ENCODE data around the gene TULP3.

Gene TULP3

DNA sequence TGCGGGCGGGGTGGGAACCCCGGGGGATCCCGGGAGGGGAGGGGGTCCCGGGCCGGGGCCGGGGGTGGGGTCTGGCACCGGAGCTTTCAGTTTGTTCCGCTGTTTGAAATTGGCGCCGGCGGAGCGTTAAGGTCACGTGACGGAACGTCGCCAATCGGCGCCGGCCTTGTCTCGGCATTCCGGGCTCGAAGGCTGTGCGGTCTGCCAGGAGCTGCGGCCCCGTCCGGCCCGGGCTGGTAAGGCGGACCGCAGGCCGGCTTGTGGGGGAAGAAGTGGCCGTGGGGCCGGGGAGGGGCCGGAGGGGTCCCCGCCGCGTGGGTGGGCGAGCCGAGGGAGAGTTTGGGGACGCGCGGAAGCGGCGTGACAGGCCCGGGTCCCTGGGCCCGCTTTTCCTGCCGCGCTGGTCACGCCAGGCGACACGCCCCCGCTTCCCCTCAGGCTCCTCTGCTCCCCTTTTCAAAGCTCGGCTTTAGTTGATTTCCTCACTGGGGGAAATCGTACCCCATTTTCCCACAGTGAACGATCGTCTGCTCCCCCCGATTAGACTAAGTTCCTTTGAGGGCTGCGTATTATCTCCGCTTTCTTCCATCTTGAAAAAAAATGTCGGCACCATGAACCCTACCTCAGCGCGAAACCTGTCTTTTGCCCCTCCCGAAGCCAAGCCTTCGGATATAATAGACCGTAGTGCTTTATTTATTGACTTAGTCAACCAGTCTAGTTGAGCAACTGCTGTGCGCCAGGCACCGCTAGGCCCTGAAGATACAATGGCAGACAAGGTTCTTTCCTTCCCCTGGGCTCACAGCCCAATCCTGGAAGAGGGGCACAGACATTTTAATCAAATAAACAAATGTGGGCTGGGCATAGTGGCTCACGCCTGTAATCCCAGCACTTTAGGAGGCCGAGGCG lies 13.4 kb upstream of the TULP3 start, which contains the start of the genes FOXM1 and RHNO1:
Gene FOXM1, minus strand, starts transcription at position 128 of the 906 bp plus-strand sequence. CDS start 2,696 bp downstream, outside the sequence.
Gene RHNO1, plus strand, starts transcription at position 177 of the 906 bp plus-strand sequence. CDS start 8,144 bp downstream, outside the sequence.
- peak; percentile 81 for DNase-seq (ENCODE audit: low read depth)

DNA sequence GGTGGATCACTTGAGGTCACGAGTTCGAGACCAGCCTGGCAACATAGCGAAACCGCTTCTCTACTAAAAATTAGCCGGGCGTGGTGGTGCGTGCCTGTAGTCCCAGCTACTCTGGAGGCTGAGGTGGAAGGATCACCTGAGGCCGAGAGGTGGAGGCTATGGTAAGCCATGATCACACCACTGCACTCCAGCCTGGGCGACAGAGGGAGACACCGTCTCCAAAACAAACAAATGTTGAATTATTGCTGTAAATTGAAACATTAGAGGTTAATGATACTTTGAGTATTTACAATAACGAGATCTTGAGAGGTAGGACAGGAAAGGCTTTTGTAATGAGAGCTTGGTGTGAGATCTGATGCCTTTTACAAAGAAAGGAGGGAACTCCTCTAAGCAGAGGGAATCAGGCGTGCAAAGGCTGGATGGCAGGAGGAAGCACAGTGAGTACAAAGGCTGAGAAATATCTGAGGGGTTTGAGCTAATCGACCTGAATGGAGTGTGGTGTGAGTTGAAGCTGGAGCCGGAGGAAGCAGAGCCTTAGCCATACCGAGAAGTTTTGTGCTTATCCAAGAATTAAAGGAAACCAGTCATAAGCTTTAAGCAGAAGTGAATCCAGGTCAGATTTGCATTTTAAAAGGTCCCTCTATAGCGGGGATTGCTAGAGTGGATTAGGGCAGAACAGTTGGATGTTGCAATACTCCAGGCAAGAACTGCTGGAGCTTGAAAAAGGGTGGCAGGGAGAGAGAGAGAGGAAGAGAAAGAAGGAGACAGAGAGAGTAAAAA lies 12.5 kb upstream of the TULP3 start:
- no peak for DNase-seq (ENCODE audit: low read depth)

DNA sequence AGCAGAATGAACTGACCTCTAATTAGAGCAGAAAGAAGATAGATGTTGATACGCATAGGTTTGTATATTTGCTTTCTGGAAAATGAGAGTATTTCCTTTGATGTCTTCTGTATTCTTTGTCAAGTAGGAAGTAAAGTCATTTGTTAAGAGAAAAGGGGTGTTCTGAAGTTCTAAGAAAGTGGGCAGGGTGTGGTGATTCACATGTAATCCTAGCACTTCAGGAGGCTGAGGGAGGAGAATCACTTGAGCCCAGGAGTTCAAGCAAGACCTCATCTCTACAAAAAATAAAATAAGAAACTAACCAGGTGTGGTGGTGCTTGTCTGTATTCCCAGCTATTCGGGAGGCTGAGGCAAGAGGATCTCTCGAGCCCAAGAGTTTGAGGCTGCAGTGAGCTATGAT lies 10.8 kb upstream of the TULP3 start:
- DNase-seq (ENCODE audit: low read depth): no peak

DNA sequence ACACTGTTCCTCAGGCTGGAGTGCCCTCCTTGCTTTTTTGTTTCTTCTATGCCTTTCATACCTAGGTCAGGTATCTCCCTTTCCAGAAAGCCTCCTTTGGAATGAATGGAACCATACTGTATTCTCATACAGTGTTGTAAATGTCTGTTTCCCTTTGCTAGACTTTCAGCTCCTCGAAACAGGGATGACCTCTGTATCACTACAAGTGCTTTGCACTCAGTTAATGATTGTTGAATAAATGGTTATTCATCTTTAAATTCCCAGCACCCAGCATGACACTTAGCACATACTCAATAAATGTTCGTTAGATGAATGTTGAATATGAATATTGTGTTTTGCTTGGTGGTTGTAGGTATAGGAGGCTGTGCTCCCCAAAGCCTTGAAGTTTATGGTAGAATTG lies 5.9 kb upstream of the TULP3 start:
- DNase-seq (ENCODE audit: low read depth): no peak

DNA sequence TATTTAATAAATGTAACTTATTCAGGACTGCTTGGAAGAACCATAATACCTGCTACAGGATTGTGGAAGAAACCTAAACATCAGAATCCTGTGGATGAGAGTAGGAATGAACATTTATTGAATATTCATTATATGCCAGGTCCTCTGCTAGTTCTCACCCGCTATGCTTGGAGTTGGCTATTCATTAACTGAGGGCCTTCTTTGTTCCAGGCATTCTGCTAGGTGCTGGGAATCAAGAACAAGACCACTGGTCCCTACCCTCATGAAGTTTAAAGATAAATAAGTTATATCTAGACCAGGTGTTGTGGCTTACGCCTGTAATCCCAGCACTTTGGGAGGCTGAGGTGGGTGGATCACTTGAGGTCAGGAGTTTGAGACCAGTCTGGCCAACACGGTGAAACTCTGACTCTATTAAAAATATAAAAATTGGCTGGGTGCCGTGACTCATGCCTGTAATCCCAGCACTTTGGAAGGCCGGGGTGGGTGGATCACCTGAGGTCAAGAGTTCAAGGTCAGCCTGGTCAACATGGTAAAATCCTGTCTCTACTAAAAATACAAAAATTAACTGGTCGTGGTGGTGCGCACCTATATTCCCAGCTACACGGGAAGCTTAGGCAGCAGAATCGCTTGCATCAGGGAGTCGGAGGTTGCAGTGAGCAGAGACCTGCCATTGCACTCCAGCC lies 3.8 kb upstream of the TULP3 start:
- no peak for DNase-seq (ENCODE audit: low read depth)

DNA sequence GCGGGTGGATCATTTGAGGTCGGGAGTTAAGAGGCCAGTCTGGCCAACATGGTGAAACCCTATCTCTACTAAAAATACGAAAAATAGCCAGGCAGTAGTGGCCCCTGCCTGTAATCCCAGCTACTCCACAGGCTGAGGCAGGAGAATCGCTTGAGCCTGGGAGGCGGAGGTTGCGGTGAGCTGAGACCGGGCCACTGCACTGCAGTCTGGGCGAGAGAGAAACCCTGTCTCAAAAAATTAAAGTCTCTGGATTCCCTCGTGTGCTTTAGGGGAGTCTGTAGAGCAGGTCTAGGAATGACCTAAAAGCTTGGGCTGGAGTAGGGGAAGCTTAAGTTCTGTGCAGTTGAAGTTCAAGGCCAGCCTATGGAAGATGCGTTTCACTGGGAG lies 697 bp upstream of the TULP3 start:
- no peak for DNase-seq (ENCODE audit: low read depth)

DNA sequence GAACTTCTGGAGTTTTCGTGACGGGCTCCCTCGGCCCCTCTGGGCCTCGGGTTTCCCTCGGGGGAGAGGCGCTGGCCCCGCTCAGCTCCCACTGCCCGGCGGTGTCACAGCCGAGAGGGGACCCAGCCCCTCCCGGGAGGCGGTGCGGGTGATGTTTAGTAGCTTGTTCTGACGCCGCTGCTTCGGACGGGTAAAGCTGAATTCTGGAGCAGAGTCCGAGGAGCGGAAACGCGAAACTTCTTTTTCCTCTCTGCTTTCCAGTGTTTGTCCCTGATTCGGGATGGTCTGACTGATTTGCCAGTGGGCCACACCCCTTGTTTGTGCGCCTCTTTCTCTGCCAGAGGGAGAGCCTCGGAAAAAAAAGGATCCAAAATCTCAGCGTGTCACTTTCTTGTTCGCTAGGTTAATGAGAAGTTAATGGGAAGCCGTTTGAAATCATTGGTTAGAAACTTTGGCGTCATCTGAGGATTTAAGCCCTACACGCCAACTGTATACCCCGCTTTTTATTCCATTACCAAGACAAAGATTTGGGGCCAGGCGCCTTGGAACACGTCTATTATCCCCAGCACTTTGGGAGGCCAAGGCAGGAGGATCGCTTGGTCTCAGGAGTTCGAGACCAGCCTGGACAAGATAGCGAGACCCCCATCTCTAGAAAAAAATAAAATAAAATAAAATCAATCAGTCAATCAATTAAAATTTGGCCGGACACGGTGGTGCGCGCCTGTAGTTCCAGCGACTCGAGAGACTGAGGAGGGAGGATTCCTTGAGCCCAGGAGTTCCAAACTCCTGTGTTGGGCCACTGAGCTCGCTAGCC lies 756 bp downstream of the TULP3 start:
- DNase-seq (ENCODE audit: low read depth): peak; percentile 11

DNA sequence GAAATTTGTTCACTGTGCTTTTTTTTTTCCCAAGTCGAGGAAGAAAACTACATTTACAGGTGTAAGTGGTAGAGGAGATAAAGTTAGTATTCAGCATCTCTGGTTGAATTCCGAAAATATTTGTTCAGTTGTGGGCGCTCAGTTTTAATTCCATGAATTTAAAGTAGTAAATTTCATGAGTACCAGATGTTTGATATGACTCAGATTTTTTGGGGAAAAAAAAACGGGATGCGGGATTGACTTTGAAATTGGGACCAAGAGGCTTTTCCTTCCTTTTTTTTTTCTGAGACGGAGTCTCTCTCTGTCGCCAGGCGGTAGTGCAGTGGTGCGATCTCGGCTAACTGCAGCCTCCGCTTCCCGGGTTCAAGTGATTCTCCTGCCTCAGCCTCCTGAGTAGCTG lies 1.6 kb downstream of the TULP3 start:
- DNase-seq (ENCODE audit: low read depth): no peak

DNA sequence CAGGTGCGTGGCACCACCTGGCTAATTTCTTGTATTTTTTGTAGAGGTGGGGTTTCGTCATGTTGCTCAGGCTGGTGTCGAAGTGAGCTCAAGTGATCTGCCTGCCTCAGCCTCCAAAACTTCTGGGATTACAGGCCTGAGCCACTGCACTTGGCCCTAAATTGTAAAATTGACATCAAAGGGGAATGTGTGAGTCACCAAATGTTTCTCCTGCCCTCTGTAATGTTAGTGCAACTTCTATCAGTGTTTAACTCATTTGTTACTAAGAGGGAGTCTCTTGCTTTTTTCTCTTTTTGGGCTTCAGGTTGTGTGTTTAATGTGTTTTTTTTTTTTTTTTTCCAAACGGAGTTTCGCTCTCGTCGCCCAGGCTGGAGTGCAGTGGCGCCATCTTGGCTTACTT lies 2.3 kb downstream of the TULP3 start:
- no peak for DNase-seq (ENCODE audit: low read depth)

DNA sequence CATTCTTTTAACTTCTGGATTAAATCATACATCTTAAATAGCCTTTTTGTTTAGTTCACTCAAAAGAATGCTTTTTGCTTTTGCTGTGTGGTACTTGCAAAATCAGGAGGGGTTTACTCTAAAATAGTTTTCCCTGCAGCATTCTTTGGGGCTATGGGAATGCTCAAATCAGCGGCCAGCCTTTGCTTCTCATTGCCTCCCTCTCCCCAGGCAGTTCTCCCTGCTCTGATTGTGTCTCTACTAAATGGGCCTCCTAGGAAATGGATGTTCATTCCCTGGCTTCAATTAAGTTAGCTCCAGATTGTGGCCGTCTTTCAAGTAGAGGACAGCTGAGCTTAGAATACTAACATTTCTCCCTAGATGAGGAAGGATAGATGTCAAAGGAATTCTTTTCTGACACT lies 4.4 kb downstream of the TULP3 start:
- DNase-seq (ENCODE audit: low read depth): no peak

DNA sequence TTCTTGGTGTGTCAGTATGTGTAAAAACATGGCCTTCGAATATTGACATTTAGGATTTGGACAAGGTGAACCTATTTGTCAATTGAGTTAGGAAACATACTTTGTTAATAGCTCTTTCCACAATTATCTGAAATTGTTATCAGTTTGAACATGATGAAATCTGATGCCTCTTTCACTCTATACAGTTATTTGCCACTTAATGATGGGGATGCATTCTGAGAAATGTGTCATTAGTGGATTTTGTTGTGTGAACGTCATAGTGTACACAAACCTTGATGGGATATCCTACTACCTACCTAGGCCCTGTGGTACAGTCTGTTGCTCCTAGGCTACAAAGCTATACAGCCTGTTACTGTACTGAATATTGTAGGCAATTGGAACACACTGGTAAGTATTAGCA lies 4.8 kb downstream of the TULP3 start:
- no peak for DNase-seq (ENCODE audit: low read depth)

DNA sequence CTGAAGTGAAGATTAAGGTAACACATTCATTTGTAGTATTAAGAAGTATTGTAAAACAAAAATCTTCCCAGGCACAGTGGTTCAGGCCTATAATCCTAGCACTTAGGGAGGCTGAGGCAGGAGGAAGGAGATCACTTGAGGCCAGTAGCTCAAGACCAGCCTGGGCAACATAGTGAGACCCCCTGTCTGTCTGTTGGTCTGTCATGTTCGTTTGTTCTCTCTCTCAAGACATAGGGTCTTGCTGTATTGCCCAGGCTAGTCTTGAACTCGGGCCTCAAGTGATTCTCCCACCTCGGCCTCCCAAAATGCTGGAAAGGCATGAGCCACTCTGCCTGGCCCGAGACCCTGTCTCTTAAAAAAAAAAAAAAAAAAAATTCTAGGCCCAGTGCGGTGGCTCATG lies 6.7 kb downstream of the TULP3 start:
- DNase-seq (ENCODE audit: low read depth): no peak

DNA sequence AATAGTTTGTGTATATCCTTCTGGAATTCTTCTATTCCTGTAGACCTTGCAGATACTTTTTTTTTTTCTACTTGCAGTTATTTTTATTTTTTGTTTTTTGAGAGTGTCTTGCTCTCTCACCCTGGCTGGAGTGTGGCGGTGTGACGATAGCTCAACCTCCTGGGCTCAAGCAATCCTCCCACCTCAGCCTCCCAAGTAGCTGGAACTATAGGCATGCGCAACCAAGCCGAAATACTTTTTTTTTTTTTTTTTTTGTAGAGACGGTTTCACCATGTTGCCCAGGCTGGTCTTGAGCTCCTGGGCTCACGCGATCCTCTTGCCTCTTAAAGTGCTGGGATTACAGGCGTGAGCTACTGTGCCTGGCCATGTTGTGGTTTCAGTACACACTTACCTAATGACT lies 10.0 kb downstream of the TULP3 start:
- DNase-seq (ENCODE audit: low read depth): no peak

DNA sequence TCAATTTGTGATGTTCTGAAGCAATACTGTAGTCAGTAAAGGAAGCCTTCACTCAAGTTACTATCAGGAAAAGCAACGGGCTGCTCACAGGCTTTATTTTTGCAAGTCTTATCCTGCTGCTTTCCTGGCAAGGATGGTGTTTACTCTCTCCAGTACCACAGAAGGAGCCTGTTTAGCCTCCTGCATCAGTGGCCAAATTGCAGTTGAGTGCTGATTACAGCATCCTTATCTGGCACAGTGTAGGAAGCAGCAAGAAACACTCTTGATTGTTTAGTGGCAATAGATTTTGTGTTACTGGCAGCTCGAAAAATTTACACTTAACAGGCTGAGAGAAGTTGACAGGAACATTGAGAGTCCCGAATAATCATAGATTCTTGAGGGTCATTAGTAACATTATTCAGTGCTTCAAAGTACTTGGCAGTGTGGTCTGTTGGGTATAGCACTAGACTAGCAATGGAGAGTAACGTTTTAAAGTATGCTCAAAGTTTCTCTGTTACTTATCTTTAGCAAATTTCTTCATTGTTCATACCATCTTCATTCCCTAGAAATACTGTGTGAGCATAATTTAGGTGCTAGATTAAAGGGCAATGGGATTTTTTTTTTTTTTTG lies 11.7 kb downstream of the TULP3 start:
- no peak for DNase-seq (ENCODE audit: low read depth)

DNA sequence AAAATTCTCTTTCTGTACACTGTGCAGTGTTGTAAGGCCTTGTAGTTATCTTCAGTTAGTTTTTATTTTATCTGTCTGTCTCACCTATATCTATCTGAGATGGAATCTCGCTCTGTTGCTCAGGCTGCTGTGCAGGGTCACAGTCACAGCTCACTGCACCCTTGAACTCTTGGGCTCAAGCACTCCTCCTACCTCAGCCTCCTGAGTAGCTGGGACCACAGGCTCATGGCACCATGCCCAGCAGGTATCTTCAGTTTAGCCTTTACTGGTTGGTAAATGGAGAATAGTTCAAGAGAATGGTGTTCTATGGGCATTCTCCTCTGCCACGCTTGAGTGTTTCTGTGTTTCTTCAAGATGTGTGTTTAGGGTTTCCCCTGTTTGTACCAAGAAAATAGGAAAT lies 13.6 kb downstream of the TULP3 start:
- no peak for DNase-seq (ENCODE audit: low read depth)

DNA sequence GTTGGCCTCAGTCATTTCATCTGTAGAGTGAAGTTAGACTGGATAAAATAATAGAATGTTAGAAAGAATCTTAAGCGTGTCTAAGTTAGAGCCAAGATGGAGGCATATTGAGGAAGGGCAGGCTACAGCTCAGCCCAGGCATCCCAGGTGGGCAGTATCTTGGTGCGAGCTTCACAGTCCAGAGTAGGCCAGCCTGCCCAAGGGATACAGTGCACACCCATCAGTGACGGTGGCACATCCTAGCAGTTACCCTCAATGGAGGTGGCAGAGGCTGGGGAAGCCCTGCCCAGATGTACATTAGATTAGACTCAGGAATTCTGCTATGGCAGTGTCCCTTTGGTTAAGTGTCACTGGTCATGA lies 21.5 kb downstream of the TULP3 start:
- no peak for DNase-seq (ENCODE audit: low read depth)

DNA sequence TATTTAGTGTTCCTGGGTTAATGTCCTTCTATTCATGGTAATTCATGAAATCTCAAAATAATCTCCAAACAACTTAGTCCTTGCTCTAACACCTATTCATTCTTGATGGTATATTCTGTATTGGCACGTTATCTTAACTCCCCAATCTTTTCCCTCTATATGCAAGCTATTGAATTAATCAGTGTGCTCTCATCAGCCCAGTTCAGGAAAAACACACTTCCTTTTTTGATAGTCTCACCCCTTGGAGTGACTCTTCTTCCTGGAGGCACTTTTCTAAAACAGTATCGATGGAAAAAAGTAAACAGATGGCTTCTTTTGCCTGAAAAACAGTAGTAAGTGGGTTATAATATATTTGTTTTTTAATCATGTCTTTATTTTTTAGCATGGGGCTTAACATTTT lies 28.6 kb downstream of the TULP3 start:
- DNase-seq (ENCODE audit: low read depth): no peak

DNA sequence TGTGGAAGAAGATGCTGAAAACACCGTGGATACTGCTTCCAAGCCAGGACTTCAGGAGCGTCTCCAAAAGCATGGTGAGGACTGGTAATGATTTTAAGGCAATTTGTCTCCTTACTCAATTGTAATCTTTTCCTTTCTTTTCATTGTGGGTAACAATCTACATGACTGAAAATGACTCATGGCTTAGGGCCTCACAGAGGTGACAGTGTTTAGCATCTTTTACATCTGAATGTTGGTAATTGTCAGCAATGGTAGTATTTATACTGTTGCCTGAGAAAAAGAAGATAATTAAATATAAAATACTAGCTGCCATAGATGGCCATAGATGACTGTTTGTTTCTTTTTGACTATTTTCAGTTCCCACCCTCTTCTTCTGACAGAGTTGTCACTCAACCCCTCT lies 31.6 kb downstream of the TULP3 start:
- DNase-seq (ENCODE audit: low read depth): no peak

DNA sequence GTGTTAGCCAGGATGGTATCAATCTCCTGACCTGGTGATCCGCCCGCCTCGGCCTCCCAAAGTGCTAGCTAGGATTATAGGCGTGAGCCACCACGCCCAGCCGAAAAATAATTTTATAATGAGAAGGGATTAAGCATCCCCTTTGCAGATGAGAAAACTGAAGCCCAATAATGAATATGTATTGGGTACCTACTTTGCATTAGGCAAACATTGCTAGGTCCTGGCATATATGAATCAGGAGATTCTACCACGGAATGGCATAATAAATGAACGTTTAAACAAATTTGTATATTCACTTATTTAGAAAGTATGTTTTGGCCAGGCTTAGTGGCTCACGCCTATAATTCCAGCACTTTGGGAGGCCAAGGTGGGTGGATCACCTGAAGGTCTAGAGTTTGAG lies 32.4 kb downstream of the TULP3 start:
- DNase-seq (ENCODE audit: low read depth): no peak

DNA sequence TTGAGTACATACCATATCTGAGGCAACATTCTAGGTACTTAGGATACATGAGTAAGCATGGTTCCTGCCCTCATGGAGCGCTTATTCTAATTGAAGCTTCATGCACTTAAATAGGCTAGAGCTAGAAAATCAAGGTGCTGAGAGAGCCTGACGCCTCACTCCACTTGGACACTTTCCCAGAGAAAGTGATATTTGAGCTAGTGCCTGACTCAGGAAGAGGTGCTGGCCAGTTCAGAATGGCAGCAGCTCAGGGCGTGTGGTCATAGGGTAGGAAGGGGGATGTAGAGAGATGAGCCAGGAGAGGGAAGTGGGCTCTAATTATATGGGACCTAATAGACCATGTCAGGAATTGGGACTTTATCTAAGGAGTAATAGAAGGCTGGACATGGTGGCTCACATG lies 33.3 kb downstream of the TULP3 start:
- DNase-seq (ENCODE audit: low read depth): no peak

DNA sequence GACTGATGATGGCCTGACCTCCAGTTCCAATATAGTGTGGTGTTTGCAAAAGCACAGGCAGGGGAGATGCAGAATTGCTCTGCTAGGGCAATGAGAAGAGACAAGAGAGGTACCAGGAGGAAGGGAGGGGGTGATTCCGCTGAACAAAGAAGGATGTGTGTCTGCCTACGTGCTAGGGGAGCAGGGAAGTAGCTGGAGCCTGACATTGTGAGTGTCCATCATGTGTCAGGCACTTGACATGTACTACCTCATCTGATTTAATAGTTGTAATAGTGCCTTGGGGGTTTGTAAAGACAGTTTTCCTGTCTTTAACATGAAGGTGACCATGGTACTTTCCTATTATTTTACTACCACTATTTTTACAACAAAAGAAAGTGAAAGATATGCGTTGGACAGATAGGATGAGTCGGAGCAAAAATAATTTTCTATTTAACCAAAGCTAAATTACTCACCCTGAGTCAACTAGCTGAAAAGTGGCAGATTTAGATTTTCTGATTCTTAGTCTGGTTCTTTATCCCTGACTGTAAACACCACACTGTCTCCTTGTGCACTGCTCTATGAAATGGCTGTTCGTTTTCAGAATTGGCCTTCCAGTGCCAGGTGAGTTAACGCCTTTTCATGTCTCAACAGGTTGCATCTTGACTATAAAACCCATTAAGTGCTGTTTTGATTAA lies 34.8 kb downstream of the TULP3 start:
- DNase-seq (ENCODE audit: low read depth): no peak
